ENCODE data around the gene MAGEA12. TPM values are rescaled to one million over a fixed set of nuclear protein-coding genes. Genes with fewer than 3 reads are reported as not detected.
"Not testable (repeated sequence)": the region's sequence is repeated elsewhere in the genome, so short reads cannot be mapped to it uniquely, and the experiment has no call there.

The MAGEA12 gene, protein sequence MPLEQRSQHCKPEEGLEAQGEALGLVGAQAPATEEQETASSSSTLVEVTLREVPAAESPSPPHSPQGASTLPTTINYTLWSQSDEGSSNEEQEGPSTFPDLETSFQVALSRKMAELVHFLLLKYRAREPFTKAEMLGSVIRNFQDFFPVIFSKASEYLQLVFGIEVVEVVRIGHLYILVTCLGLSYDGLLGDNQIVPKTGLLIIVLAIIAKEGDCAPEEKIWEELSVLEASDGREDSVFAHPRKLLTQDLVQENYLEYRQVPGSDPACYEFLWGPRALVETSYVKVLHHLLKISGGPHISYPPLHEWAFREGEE
- polyA plus RNA-seq (2013, experiment 1 of 2; ENCODE audit: insufficient read length) = not detected
- polyA plus RNA-seq (2013, experiment 2 of 2; ENCODE audit: insufficient read length) = not detected

DNA sequence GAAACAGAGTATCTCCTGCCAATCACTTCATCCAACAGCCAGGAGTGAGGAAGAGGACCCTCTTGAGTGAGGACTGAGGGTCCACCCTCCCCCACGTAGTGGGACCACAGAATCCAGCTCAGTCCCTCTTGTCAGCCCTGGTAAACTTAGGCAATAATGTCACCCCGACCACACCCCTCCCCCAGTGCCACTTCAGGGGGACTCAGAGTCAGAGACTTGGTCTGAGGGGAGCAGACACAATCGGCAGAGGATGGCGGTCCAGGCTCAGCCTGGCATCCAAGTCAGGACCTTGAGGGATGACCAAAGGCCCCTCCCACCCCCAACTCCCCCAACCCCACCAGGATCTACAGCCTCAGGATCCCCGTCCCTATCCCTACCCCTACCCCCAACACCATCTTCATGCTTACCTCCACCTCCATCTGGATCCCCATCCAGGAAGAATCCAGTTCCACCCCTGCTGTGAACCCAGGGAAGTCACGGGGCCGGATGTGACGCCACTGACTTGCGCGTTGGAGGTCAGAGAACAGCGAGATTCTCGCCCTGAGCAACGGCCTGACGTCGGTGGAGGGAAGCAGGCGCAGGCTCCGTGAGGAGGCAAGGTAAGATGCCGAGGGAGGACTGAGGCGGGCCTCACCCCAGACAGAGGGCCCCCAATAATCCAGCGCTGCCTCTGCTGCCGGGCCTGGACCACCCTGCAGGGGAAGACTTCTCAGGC lies at the start of gene MAGEA12, which contains the start of gene CSAG1:
MAGEA12 (plus strand) TSS at position 497 of the 715 bp plus-strand sequence. CDS start 2,405 bp downstream, outside the sequence.
CSAG1 (minus strand) TSS at position 461 of the 715 bp plus-strand sequence. CDS start 1,261 bp downstream, outside the sequence.
- DNase-seq = no peak

DNA sequence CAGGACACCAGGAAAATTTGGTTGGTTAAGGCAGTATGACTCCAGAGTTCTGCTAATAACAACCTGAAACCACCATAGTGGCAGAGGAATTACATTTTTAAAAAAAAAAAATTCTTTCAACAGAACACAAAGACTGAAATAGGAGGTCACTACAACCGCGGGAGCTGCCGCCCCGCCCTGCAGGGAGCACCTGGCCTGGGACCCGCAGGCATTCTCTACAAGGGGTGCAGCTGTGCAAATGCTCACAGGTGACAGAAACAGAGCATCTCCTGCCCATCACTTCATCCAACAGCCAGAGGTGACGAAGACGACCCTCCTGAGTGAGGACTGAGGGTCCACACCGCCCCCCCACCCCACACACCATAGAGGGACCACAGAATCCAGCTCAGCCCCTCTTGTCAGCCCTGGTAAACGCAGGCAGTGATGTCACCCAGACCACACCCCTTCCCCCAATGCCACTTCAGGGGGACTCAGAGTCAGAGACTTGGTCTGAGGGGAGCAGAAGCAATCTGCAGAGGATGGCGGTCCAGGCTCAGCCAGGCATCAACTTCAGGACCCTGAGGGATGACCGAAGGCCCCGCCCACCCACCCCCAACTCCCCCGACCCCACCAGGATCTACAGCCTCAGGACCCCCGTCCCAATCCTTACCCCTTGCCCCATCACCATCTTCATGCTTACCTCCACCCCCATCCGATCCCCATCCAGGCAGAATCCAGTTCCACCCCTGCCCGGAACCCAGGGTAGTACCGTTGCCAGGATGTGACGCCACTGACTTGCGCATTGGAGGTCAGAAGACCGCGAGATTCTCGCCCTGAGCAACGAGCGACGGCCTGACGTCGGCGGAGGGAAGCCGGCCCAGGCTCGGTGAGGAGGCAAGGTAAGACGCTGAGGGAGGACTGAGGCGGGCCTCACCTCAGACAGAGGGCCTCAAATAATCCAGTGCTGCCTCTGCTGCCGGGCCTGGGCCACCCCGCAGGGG lies 35.3 kb upstream of the MAGEA12 start, which contains the start of gene MAGEA3:
MAGEA3 (plus strand) TSS at position 843 of the 980 bp plus-strand sequence. CDS start 2,039 bp downstream, outside the sequence.
- DNase-seq = not testable (repeated sequence)

DNA sequence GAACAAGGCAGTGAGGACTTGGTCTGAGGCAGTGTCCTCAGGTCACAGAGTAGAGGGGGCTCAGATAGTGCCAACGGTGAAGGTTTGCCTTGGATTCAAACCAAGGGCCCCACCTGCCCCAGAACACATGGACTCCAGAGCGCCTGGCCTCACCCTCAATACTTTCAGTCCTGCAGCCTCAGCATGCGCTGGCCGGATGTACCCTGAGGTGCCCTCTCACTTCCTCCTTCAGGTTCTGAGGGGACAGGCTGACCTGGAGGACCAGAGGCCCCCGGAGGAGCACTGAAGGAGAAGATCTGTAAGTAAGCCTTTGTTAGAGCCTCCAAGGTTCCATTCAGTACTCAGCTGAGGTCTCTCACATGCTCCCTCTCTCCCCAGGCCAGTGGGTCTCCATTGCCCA lies 33.2 kb upstream of the MAGEA12 start:
- peak; percentile 0 for DNase-seq

DNA sequence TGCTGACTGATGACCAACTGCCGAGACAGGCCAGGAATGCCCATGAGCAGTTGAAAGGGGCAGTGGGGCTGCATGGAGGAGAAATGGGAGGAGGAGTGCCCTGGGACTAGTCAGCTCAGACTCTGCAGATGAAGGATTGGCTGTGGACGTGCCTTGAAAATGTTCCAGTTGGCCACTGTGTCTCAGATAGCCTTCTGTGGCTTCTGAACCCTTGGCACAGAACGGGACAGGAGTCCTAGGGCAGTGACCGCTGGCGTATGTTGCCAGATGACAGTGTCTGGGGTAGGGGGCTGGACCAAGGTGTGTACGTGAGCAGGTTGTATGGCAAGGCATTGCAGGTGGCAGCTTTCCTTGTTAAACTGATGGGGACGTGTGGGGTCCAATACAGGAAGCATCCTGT lies 27.1 kb upstream of the MAGEA12 start:
- DNase-seq = not testable (repeated sequence)

DNA sequence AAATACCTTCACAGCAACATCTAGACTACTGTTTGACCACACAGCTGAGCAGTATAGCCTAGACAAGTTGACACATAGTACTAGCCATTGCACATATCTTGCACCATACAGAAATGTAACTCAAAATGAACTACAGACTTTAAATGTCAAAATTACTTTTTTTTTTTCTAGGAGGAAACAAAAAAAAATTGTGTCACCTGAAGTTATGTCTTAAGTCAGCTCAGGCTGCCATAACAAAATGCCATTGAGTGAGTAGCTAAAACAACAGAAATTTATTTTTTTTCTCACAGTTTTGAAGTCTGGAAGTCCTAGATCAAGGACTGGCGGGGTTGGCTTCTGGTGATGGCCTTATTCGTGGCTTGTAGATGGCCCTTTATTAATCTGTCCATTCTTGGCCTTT lies 24.4 kb upstream of the MAGEA12 start, which contains the start of gene CSAG2:
CSAG2 (minus strand) TSS at position 101 of the 400 bp plus-strand sequence. CDS start 161 bp downstream, outside the sequence.
- DNase-seq = not testable (repeated sequence)

DNA sequence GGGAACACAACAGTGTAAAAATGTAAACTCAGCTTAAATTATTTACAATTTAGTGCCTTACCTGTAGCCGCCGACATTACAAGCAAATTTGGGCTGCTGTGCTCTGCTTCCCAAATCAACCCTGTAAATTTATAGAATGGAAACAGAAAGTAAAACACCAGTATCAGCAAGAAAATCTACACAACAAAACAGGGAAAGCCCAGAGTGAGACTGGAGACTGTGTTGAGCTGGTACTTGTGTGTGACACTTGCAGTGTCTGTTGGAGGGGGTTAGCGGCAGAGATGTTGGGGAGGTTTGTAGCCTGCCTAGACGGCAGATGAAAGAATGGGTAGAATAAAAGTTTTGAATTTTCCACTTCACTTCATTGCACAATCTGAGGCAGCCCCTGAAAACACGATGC lies 20.4 kb upstream of the MAGEA12 start:
- DNase-seq = not testable (repeated sequence)

DNA sequence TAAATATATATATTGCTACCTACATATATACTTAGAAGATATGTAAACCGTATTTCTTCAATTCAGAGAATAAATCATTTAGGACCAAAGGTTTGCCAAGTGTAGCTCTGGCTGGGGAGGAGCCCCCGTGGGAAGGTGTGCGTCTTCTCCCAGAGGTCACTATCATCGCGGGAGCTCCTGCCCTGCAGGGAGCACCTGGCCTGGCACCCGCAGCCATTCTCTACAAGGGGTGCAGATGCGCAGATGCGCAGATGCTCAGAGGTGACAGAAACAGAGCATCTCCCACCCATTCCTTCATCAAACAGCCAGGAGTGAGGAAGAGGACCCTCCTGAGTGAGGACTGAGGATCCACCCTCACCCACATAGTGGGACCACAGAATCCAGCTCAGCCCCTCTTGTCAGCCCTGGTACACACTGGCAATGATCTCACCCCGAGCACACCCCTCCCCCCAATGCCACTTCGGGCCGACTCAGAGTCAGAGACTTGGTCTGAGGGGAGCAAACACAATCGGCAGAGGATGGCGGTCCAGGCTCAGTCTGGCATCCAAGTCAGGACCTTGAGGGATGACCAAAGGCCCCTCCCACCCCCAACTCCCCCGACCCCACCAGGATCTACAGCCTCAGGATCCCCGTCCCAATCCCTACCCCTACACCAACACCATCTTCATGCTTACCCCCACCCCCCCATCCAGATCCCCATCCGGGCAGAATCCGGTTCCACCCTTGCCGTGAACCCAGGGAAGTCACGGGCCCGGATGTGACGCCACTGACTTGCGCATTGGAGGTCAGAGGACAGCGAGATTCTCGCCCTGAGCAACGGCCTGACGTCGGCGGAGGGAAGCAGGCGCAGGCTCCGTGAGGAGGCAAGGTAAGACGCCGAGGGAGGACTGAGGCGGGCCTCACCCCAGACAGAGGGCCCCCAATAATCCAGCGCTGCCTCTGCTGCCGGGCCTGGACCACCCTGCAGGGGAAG lies 19.5 kb upstream of the MAGEA12 start, which contains the start of gene MAGEA2B:
MAGEA2B (plus strand) TSS at position 814 of the 973 bp plus-strand sequence. CDS start 2,479 bp downstream, outside the sequence.
- not testable (repeated sequence) for DNase-seq

DNA sequence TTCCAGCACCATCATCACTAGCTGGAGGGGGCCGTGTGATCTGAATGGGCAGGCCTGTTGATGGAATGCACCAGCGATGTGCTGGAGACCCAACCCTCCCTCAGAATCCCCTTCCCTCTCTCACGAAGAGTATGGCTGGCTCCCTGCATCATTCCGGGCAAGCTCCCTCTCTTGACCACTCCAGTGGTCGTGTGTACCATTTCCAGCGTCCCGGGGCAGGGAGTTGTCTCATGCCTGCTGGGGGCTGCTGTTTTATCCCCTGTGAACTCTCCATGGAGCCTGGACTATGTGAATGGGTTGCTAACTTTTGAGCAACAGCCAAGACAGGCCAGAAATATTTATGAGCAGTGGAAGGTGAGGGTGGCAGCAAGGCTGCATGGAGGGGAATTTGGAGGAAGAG lies 8.1 kb upstream of the MAGEA12 start:
- no peak for DNase-seq

DNA sequence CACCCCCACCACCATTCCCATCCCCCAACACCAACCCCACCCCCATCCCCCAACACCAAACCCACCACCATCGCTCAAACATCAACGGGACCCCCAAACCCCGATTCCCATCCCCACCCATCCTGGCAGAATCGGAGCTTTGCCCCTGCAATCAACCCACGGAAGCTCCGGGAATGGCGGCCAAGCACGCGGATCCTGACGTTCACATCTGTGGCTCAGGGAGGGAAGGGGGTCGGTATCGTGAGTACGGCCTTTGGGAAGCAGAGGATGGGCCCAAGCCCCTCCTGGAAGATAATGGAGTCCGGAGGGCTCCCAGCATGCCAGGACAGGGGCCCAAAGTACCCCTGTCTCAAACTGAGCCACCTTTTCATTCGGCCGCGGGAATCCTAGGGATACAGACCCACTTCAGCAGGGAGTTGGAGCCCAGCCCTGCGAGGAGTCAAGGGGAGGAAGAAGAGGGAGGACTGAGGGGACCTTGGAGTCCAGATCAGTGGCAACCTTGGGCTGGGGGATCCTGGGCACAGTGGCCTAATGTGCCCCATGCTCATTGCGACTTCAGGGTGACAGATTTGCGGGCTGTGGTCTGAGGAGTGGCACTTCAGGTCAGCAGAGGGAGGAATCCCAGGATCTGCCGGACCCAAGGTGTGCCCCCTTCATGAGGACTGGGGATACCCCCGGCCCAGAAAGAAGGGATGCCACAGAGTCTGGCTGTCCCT lies 744 bp downstream of the MAGEA12 start:
- not testable (repeated sequence) for DNase-seq

DNA sequence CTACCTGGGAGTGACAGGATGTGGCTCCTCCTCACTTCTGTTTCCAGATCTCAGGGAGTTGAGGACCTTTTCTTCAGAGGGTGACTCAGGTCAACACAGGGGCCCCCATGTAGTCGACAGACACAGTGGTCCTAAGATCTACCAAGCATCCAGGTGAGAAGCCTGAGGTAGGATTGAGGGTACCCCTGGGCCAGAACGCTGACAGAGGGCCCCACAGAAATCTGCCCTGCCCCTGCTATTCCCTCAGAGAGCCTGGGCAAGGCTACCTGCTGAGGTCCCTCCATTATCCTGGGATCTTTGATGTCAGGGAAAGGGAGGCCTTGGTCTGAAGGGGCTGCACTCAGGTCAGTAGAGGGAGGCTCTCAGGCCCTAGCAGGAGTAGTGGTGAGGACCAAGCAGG lies 1.5 kb downstream of the MAGEA12 start:
- no peak for DNase-seq

DNA sequence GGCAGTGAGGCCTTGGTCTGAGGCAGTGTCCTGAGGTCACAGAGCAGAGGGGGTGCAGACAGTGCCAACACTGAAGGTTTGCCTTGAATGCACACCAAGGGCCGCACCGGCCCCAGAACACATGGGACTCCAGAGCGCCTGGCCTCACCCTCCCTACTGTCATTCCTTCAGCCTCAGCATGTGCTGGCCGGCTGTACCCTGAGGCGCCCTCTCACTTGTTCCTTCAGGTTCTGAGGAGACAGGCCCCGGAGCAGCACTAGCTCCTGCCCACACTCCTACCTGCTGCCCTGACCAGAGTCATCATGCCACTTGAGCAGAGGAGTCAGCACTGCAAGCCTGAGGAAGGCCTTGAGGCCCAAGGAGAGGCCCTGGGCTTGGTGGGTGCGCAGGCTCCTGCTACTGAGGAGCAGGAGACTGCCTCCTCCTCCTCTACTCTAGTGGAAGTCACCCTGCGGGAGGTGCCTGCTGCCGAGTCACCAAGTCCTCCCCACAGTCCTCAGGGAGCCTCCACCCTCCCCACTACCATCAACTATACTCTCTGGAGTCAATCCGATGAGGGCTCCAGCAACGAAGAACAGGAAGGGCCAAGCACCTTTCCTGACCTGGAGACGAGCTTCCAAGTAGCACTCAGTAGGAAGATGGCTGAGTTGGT lies 2.4 kb downstream of the MAGEA12 start:
- DNase-seq = no peak

DNA sequence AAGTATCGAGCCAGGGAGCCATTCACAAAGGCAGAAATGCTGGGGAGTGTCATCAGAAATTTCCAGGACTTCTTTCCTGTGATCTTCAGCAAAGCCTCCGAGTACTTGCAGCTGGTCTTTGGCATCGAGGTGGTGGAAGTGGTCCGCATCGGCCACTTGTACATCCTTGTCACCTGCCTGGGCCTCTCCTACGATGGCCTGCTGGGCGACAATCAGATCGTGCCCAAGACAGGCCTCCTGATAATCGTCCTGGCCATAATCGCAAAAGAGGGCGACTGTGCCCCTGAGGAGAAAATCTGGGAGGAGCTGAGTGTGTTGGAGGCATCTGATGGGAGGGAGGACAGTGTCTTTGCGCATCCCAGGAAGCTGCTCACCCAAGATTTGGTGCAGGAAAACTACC lies 3.0 kb downstream of the MAGEA12 start:
- not testable (repeated sequence) for DNase-seq

DNA sequence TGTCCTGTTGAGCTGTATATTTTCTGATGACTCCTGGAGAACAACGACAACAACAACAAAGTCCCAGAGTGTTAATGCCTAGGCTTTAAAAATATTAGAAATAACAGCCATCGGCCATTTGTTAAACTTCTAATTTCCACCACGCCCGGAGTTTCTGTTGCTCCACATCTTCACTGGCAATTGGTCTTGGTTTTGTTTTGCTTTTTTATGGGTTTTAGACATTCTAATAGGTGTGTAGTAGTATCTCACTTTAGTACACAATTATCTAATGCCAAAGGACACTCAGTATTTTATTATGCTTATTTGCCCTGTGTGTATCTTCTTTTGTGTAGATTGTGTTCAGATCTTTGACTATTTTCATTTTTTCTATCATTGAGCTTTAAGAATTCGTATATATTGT lies 5.0 kb downstream of the MAGEA12 start:
- DNase-seq = no peak

DNA sequence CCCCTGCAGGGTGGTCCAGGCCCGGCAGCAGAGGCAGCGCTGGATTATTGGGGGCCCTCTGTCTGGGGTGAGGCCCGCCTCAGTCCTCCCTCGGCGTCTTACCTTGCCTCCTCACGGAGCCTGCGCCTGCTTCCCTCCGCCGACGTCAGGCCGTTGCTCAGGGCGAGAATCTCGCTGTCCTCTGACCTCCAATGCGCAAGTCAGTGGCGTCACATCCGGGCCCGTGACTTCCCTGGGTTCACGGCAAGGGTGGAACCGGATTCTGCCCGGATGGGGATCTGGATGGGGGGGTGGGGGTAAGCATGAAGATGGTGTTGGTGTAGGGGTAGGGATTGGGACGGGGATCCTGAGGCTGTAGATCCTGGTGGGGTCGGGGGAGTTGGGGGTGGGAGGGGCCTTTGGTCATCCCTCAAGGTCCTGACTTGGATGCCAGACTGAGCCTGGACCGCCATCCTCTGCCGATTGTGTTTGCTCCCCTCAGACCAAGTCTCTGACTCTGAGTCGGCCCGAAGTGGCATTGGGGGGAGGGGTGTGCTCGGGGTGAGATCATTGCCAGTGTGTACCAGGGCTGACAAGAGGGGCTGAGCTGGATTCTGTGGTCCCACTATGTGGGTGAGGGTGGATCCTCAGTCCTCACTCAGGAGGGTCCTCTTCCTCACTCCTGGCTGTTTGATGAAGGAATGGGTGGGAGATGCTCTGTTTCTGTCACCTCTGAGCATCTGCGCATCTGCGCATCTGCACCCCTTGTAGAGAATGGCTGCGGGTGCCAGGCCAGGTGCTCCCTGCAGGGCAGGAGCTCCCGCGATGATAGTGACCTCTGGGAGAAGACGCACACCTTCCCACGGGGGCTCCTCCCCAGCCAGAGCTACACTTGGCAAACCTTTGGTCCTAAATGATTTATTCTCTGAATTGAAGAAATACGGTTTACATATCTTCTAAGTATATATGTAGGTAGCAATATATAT lies 20.4 kb downstream of the MAGEA12 start, which contains the start of gene MAGEA2:
MAGEA2 (minus strand) TSS at position 157 of the 965 bp plus-strand sequence. CDS start 2,479 bp downstream, outside the sequence.
- not testable (repeated sequence) for DNase-seq

DNA sequence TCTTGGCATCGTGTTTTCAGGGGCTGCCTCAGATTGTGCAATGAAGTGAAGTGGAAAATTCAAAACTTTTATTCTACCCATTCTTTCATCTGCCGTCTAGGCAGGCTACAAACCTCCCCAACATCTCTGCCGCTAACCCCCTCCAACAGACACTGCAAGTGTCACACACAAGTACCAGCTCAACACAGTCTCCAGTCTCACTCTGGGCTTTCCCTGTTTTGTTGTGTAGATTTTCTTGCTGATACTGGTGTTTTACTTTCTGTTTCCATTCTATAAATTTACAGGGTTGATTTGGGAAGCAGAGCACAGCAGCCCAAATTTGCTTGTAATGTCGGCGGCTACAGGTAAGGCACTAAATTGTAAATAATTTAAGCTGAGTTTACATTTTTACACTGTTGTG lies 21.3 kb downstream of the MAGEA12 start:
- not testable (repeated sequence) for DNase-seq

DNA sequence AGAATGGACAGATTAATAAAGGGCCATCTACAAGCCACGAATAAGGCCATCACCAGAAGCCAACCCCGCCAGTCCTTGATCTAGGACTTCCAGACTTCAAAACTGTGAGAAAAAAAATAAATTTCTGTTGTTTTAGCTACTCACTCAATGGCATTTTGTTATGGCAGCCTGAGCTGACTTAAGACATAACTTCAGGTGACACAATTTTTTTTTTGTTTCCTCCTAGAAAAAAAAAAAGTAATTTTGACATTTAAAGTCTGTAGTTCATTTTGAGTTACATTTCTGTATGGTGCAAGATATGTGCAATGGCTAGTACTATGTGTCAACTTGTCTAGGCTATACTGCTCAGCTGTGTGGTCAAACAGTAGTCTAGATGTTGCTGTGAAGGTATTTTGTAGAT lies 25.4 kb downstream of the MAGEA12 start, which contains the start of gene CSAG3:
CSAG3 (plus strand) TSS at position 301 of the 400 bp plus-strand sequence.
- DNase-seq = not testable (repeated sequence)

DNA sequence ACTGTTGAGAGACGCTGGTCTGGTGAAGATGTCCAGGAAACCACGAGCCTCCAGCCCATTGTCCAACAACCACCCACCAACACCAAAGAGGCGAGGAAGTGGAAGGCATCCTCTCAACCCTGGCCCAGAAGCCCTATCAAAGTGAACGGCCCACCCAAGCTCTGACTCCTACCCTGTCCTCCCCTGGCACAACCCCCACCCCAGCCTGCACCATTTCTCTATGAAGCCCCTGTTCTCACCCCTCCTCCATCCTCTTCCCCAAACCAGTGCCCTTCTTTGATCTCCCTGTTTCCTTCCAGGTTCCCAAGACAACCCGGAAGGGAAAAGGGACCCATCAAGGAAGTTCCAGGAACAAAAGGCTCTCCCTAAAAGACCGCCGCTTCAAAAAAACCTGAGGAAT lies 26.0 kb downstream of the MAGEA12 start:
- DNase-seq = not testable (repeated sequence)

DNA sequence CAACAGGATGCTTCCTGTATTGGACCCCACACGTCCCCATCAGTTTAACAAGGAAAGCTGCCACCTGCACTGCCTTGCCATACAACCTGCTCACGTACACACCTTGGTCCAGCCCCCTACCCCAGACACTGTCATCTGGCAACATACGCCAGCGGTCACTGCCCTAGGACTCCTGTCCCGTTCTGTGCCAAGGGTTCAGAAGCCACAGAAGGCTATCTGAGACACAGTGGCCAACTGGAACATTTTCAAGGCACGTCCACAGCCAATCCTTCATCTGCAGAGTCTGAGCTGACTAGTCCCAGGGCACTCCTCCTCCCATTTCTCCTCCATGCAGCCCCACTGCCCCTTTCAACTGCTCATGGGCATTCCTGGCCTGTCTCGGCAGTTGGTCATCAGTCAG lies 28.0 kb downstream of the MAGEA12 start:
- not testable (repeated sequence) for DNase-seq

Data from fibroblast of skin of scalp (primary cell).